H54 (cell line): ENCODE results near the gene NIPBL.
"Not testable (repeated sequence)": the region's sequence is repeated elsewhere in the genome, so short reads cannot be mapped to it uniquely, and the experiment has no call there.

Experiments used
- DNase-seq: peaks from one replicate; pipeline ENCODE4 v3.0.0; 2011; ENCODE audit warnings: low spot score, mixed read lengths; ENCODE audit not compliant: insufficient read length
- FAIRE-seq: peaks from 3 replicates; lab custom pipeline; 2011; peaks lifted over from hg19 to GRCh38; lab: Jason Lieb, UNC
- POLR2A ChIP-seq: IDR thresholded peaks from 2 replicates; pipeline ENCODE4 v1.6.1; 2011; ENCODE audit warnings: low read depth, mild to moderate bottlenecking, low read length

NIPBL gene

DNA sequence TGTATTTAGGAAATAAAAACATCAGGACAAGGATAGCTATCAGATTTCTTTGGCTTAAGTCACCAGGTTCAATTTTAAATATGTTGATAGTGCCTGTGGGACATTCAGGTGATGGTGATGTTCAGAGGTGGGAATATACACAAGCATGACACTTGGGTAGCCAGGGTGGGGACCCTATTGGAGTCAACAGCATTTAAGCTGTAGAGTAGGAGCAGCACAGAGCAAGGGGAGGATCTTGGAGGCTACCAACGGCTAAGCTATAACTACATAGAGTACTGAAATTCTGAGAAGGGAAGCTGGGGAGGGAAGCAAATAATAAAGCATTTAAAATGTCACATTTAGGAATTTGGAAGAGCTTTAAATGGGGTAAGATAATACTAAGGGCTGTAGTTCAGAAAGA is 194.9 kb downstream of the NIPBL start:
- TF ChIP-seq POLR2A = no peak
- FAIRE-seq = no peak

DNA sequence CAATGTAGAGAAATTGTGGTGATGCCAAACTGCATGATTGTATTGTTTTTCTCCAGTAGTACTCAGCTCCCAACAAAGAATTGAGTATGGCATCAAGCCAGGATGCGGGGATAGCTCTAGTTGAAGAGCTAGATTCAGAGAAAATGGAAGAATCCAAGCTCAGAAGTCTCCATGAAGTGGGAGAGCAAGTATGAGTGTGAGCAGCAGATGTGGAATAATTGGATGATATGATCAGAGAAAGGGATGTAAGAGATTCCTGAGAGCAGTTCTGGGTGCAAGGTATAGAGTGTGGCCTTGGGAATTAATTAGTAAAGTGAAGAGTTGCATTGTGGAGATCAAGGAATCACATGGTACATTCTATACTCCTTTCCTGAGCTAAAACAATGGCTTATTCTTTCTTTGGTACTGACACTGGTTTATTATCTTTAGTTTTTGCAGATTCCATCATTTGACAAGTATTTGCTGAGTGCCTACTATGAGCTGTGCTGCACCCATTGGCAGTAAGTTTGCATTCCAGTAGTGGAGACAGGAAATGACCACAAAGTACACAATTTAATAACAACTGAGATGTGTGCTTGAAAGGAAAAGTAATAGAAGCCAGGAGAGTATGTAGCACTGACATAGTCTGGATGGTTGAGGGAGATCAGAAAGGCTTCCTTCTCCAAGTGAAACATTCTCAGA is 195.5 kb downstream of the NIPBL start:
- DNase-seq = peak; percentile 14
- peak; percentile 96 for FAIRE-seq
- no peak for TF ChIP-seq POLR2A

More for the DNA sequence above, 194.9 kb downstream of the NIPBL start:
- no peak for DNase-seq

DNA sequence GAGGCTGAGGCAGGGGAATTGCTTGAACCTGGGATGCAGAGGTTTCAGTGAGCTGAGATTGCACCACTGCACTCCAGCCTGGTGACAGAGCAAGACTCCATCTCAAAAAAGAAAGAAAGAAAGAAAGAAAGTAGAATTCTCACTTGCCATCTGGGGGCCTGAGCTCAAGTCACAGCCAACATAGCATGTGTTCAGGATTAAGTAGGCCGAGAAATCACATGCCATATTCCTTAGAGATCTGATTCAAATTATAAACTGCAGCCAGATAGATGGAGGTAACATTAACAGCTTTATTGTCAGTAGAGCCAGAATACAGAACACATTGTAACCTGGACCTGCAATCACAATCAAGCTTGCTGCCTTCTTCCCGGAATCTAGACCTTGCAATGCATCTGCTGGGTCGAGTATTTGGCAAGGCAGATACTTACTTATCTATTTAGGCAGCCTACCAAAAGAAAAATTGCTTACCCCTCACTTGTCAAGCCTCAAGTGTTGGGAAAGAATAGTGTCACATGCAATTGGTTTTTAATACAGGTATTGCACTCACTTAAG is 198.9 kb downstream of the NIPBL start:
- no peak for TF ChIP-seq POLR2A
- DNase-seq (no peak), FAIRE-seq (no peak)

DNA sequence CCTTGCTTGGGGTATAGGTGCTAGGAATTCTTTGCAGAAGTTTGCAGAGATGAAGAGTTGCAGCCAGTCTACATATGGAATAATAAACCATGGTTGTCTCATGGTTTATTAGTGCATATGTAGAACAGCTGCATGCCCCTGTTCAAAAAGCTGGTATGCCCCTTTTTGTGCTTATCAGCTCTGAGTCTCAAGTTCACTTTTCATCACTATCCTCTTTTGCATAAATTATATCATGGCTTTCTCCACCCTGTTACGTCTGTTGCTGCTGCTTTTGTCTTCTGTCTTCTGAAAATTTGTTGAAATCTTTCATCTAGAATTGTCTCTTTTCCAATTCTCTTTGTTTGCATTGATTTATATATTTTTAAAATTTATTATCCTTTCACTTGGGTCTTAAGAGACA is 200.6 kb downstream of the NIPBL start:
- no peak for DNase-seq
- TF ChIP-seq POLR2A = no peak
- no peak for FAIRE-seq

DNA sequence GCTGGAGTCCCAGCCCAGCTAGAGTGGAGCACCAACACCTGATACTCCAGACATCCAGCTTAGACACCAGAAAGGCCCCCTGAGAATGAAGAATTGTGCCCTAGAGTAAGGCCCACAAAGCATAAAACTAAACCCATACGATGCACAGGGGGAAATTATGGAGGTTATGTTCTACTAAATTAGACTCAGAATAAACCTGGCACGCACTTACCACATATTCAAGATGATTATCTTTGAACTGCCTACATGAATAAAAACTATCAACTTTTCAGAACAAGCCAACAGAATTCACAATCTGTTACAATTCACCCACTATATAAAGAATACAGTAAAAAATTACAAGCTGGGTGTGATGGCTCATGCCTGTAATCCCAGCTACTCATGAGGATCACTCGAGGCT is 204.1 kb downstream of the NIPBL start:
- DNase-seq = no peak
- TF ChIP-seq POLR2A = no peak
- no peak for FAIRE-seq

DNA sequence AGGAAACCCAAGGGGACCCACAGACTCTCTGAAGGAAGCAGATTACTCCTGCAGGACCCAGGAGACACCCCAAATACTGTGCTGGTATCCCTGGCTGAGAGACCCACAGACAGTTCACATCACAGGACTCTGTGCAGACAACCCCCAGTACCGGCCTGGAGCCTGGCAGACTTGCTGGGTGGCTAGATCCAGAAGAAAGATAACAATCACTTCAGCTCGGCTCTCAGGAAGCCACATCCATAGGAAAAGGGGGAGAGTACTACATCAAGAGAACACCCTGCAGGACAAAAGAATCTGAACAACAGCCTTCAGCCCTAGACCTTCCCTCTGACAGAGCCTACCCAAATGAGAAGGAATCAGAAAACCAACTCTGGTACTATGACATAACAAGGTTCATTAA is 206.4 kb downstream of the NIPBL start:
- not testable (repeated sequence) for DNase-seq, FAIRE-seq

DNA sequence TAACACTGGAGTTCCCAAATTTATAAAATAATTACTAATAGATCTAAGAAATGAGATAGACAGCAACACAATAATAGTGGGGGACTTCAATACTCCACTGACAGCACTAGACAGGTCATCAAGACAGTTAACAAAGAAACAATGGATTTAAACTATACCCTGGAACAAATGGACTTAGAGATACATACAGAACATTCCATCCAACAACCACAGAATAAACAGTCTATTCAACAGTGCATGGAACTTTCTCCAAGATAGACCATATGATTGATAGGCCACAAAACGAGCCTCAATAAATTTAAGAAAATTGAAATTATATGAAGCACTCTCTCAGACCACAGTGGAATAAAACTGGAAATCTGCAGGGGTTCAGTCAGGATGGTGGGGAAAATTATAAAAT is 209.5 kb downstream of the NIPBL start:
- FAIRE-seq = not testable (repeated sequence)

DNA sequence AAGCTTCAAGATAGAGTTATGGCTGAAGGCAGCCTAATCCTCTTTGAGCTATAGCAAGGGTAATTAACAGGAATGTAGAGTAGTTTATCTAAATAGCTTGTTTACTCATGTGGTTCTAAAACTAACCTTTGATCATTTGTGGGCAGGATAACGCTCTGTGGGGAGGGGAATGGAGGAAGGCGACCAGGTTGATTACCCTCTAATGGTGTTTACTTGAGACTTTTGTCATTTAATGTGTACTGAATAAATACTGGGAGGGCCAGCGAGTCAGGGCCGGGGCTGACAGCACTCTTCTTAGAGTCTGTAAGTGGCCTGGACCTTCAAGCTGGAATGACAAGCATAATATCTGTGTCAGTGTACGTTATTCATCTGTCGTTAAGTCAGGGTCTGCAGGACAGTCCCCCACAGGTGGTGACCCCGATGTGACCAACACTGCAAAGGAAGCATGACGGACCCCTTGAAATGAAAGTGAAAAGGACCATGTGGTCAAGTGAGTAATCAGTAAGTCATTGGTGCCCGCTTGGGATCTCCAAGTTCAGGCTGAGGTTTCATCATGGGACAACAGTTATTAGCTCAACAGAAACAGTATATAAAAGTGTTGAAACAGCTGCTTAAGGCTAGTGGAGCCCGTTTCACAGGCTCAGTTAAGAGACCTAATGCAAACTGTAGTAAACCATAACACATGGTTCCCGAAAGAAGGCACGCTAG is 210.1 kb downstream of the NIPBL start:
- no peak for FAIRE-seq
- no peak for DNase-seq
- TF ChIP-seq POLR2A = no peak

More for the DNA sequence above, 209.5 kb downstream of the NIPBL start:
- DNase-seq = not testable (repeated sequence)

DNA sequence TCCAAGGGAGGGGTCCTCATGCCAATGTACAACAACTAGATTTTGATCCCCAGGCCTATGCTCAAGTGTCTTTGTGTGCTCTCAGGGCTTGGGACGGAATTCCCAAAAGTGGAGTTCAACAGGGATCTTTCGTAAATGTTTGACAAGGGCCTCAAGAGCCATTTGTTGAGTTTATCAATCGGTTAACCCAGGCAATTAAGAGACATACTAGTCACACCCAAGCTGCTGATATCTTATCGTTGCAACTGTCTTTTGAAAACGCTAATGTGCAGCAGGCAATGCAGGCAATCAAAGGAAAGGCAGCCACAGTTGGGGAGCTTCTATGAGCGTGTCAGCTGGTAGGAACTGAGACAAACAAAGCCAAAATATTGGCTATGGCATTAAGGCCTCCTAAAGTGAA is 211.4 kb downstream of the NIPBL start:
- DNase-seq = no peak
- no peak for FAIRE-seq
- TF ChIP-seq POLR2A = no peak

DNA sequence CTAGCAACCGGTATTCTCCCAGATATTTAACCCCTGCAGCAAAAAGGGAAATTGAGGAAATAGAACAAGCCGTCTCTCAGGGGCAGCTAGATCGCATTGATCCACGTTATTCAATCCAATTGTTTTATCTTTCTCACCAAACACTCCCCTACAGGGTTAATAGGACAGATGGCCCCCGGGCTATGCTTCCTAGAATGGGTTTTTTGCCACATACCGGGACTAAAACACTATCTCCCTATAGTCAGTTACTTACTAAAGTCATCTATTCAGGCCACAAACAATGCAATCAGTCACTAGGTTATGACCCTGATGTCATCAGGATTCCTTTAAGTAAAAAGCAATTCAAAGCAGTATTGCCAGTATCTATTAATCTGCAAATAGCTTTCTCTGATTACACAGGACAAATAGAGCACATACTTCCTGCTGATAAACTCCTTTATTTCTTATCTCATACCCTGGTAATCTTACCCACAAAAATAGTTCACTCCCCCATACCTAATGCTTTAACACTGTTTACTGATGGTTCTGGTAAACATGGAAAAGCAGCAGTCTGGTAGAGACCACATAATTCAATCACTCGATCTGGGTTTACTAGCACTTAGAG is 213.7 kb downstream of the NIPBL start:
- DNase-seq = no peak
- no peak for TF ChIP-seq POLR2A
- no peak for FAIRE-seq

DNA sequence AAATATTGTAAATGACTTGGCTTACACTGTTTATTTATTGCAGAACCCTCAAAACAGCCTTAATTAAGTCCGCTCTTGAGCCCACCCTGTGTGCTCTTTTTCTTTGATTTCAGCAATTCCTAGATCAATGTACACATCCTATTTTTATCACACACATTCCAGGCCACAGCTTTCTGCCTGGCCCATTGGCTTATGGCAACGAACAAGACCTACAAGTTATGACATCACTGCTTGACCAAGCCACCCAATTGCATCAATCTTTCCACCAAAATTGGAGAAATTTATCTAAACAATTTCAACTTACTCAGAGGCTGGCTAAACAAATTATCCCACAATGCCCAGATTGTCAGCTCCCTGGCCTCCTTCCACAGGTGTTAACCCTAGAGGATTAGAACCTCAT is 214.2 kb downstream of the NIPBL start:
- FAIRE-seq (no peak), DNase-seq (no peak)
- no peak for TF ChIP-seq POLR2A

DNA sequence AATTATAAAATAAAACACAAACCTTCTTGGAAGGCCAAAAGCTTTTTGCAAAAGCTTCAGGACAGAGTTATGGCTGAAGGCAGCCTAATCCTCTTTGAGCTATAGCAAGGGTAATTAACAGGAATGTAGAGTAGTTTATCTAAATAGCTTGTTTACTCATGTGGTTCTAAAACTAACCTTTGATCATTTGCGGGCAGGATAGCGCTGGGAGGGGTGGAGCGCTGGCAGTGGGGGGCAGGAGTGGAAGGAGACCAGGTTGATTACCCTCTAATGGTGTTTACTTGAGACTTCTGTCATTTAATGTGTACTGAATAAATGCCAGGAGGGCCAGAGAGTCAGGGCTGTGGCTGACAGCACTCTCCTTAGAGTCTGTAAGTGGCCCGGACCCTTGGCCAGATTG is 217.2 kb downstream of the NIPBL start:
- not testable (repeated sequence) for DNase-seq, FAIRE-seq

DNA sequence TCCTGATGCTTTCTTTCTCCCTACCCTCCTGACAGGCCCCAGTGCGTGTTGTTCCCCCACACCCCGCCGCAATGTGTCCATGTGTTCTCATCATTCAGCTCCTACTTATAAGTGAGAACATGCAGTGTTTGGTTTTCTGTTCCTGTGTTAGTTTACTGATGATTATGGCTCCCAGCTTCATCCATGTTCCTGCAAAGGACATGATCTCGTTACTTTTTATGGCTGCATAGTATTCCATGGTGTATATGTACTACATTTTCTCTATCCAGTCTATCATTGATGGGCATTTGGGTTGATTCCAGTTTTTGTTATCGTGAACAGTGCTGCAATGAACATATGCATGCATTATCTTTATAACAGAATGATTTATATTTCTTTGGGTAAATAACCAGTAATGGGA is 222.7 kb downstream of the NIPBL start:
- not testable (repeated sequence) for FAIRE-seq

DNA sequence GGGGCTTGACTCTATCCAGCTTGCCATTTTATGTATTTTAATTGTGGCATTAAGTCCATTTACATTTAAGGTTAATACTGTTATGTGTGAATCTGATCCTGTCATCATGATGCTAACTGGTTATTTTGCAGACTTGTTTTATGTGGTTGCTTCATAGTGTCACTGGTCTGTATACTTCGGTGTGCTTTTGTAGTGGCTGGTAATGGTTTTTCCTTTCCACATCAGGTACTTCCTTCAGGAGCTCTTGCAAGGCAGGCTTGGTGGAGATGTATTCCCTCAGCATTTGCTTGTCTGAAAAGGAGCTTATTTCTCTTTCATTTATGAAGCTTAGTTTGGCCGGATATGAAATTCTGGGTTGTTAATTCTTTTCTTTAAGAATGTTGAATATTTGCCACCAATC is 226.7 kb downstream of the NIPBL start:
- FAIRE-seq = no peak
- no peak for DNase-seq
- TF ChIP-seq POLR2A = no peak

More for the DNA sequence above, 222.7 kb downstream of the NIPBL start:
- not testable (repeated sequence) for DNase-seq
